NCI-H69 (cell line): Measurements from ENCODE around the gene CWF19L1.

Experiments used
- DNase-seq: peaks from one replicate; lab custom pipeline; 2025; lab: John Stamatoyannopoulos, UW

Gene CWF19L1

GRCh38 chr10:100248820-100249219, 18.6 kb downstream of the CWF19L1 start:
- DNase-seq = no peak

GRCh38 chr10:100245484-100246220, 21.8 kb downstream of the CWF19L1 start:
- no peak for DNase-seq

GRCh38 chr10:100239851-100240250, 27.6 kb downstream of the CWF19L1 start:
- no peak for DNase-seq

GRCh38 chr10:100238429-100238828, 29.0 kb downstream of the CWF19L1 start:
- DNase-seq = no peak

- no peak for DNase-seq
Measured at GRCh38 chr10:100232101-100232500, 35.3 kb downstream of the CWF19L1 start.

- no peak for DNase-seq
Measured at GRCh38 chr10:100229819-100230422, 37.5 kb downstream of the CWF19L1 start.

- DNase-seq = no peak
Measured at GRCh38 chr10:100223879-100224278, 43.6 kb downstream of the CWF19L1 start.

- DNase-seq = no peak
Measured at GRCh38 chr10:100222529-100222928, 44.9 kb downstream of the CWF19L1 start.

- no peak for DNase-seq
Measured at GRCh38 chr10:100216006-100216405, 51.4 kb downstream of the CWF19L1 start.

GRCh38 chr10:100209303-100209702, 58.1 kb downstream of the CWF19L1 start:
- DNase-seq = no peak

- no peak for DNase-seq
Measured at GRCh38 chr10:100208276-100208675, 59.2 kb downstream of the CWF19L1 start.

- DNase-seq = no peak
Measured at GRCh38 chr10:100204370-100204769, 63.1 kb downstream of the CWF19L1 start.

- no peak for DNase-seq
Measured at GRCh38 chr10:100201549-100201948, 65.9 kb downstream of the CWF19L1 start.

- DNase-seq = no peak
Measured at GRCh38 chr10:100194711-100195110, 72.7 kb downstream of the CWF19L1 start.

- no peak for DNase-seq
Measured at GRCh38 chr10:100192350-100192749, 75.1 kb downstream of the CWF19L1 start.

- peak; percentile 70 for DNase-seq
Measured at GRCh38 chr10:100186253-100187212, 80.9 kb downstream of the CWF19L1 start.

GRCh38 chr10:100185364-100186252, 81.8 kb downstream of the CWF19L1 start, which contains the start of gene ERLIN1:
Gene ERLIN1, minus strand, starts transcription at chr10:100186029. Its CDS starts 403 bp downstream, at chr10:100185626.
- peak; percentile 93 for DNase-seq

- peak; percentile 45 for DNase-seq
Measured at GRCh38 chr10:100184840-100185239, 82.6 kb downstream of the CWF19L1 start.

- no peak for DNase-seq
Measured at GRCh38 chr10:100184426-100184825, 83.0 kb downstream of the CWF19L1 start.

GRCh38 chr10:100183481-100183880, 84.0 kb downstream of the CWF19L1 start:
- peak; percentile 61 for DNase-seq

GRCh38 chr10:100182908-100183307, 84.5 kb downstream of the CWF19L1 start:
- DNase-seq = peak; percentile 0
